ENCODE measurements around the gene MADCAM1. TPM values are rescaled to one million over a fixed set of nuclear protein-coding genes. Genes with fewer than 3 reads are reported as not detected.

The MADCAM1 gene
- total RNA-seq, 1 experiment from 2014 or later, result 0.47 TPM

DNA sequence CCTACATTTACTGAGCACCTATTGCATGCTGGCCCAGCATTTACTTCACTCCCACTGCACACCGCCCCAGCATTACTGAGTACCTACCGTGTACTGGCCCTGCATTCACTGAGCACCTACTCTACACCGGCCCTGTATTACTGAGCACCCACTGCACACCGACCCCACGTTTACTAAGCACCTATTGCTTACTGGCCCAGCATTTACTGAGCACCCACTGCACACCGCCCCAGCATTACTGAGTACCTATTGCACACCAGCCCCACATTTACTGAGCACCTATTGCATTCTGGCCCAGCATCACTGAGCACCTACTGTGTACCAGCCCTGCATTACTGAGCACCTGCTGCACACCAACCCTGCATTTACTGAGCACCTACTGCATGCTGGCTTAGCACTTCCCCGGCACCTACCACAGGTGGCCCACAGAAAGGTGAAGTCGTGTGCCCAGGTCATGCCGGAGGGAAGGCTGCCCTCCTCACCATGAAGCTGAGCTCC lies 17.9 kb downstream of the MADCAM1 start:
- H3K4me3 Mint-ChIP-seq (ENCODE audit: unreplicated experiment), result no peak overlapping the region
- no peaks in the 10 kb centered on the region for H3K27me3 Mint-ChIP-seq (ENCODE audit: insufficient read depth, unreplicated experiment)
- no peak overlapping the region for H3K27ac Mint-ChIP-seq (ENCODE audit: low read depth, unreplicated experiment)
- no peaks in the 10 kb centered on the region for H3K9me3 Mint-ChIP-seq (ENCODE audit: unreplicated experiment)
- POLR2A ChIA-PET, result no interaction called here
- TF ChIP-seq, protein P1, sequence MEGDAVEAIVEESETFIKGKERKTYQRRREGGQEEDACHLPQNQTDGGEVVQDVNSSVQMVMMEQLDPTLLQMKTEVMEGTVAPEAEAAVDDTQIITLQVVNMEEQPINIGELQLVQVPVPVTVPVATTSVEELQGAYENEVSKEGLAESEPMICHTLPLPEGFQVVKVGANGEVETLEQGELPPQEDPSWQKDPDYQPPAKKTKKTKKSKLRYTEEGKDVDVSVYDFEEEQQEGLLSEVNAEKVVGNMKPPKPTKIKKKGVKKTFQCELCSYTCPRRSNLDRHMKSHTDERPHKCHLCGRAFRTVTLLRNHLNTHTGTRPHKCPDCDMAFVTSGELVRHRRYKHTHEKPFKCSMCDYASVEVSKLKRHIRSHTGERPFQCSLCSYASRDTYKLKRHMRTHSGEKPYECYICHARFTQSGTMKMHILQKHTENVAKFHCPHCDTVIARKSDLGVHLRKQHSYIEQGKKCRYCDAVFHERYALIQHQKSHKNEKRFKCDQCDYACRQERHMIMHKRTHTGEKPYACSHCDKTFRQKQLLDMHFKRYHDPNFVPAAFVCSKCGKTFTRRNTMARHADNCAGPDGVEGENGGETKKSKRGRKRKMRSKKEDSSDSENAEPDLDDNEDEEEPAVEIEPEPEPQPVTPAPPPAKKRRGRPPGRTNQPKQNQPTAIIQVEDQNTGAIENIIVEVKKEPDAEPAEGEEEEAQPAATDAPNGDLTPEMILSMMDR (IDR thresholded peaks at IDR 0.05; ENCODE audit: unreplicated experiment), result no peak
- intact Hi-C loops (cut with micrococcal nuclease), result no loop called here
- CTCF ChIA-PET, result interaction anchor here (0.5 kb wide), 1 partner anchor 222 kb away, joined by 3 read pairs; no protein-coding TSS in a partner anchor
- H3K36me3 Mint-ChIP-seq (ENCODE audit: insufficient read depth, unreplicated experiment), result peaks cover 4% of the 10 kb centered on the region
- no peak for DNase-seq (ENCODE audit: unreplicated experiment)
- peaks cover 11% of the 10 kb centered on the region for H3K4me1 Mint-ChIP-seq (ENCODE audit: insufficient read depth, unreplicated experiment)
- no TSS peak for BruUV-seq (replicated peaks)

DNA sequence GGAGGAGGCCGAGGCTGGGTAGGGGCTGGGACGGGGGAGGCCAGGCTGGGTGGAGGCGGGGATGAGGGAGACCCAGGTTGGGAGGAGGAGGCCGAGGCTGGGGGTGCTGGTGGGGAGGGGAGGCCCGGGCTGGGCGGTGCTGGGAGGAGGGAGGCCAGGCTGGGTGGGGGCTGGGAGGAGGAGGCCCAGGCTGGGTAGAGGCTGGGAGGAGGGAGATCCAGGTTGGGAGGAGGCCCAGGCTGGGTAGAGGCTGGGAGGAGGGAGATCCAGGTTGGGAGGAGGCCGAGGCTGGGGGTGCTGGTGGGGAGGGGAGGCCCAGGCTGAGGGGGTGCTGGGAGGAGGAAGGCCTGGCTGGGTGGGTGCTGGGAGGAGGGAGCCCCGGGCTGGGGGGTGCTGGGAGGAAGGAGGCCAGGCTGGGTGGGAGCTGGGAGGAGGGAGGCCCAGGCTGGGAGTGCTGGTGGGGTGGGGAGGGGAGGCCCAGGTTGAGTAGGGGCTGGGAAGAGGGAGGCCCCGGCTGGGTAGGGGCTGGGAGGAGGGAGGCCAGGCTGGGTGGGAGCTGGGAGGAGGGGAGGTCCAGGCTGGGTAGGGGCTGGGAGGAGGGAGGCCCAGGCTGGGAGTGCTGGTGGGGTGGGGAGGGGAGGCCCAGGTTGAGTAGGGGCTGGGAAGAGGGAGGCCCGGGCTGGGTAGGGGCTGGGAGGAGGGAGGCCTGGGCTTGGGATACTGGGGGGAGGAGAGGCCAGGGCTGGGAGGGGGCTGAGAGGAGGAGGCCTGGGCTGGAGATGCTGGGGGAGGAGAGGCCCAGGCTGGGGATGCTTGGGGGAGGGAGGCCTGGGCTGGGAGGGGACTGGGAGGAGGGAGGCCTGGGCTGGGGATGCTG lies 21.7 kb downstream of the MADCAM1 start:
- H3K4me1 Mint-ChIP-seq (ENCODE audit: insufficient read depth, unreplicated experiment), result no peaks in the 10 kb centered on the region
- POLR2A ChIA-PET, result no interaction called here

DNA sequence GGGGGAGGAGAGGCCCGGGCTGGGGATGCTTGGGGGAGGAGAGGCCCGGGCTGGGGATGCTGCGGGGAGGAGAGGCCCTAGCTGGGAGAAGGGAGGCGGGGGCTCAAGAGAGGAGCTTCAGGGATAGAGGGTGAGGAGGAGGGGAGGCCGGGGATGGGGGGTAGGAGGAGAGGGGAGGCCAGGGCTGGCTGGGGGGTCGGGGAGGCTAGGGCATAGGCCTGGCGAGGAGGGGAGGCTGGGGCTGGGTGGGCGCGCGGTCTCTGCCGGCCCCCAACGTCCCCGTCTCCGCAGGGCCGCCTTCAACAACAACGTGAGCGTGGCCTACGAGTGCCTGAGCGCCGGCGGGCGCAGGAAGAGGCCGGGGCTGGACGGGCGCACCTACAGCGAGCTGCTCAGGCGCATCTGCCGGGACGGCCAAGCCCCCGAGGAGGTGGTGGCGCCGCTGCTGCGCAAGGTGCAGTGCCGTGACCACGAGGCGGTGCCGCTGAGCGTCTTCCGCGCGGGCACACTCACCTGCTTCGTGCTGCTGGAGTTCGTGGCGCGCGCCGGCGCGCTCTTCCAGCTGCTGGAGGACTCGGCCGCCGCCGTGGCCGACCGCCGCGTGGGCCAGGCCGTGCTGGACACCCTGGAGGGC lies 22.4 kb downstream of the MADCAM1 start:
- H3K27me3 Mint-ChIP-seq (ENCODE audit: insufficient read depth, unreplicated experiment), result no peaks in the 10 kb centered on the region
- intact Hi-C loops (cut with micrococcal nuclease), result no loop called here
- H3K9me3 Mint-ChIP-seq (ENCODE audit: unreplicated experiment), result no peaks in the 10 kb centered on the region
- H3K27ac Mint-ChIP-seq (ENCODE audit: low read depth, unreplicated experiment), result no peak overlapping the region
- DNase-seq (ENCODE audit: unreplicated experiment), result no peak
- ChIA-PET POLR2A (no interaction called here), CTCF (no interaction called here)
- no peak overlapping the region for H3K4me3 Mint-ChIP-seq (ENCODE audit: unreplicated experiment)
- peaks cover 7% of the 10 kb centered on the region for H3K36me3 Mint-ChIP-seq (ENCODE audit: insufficient read depth, unreplicated experiment)
- no peaks in the 10 kb centered on the region for H3K4me1 Mint-ChIP-seq (ENCODE audit: insufficient read depth, unreplicated experiment)
- TF ChIP-seq, protein P1 (IDR thresholded peaks at IDR 0.05; ENCODE audit: unreplicated experiment), result no peak
- BruUV-seq (replicated peaks), result no TSS peak

More for the DNA sequence above, 21.7 kb downstream of the MADCAM1 start:
- Mint-ChIP-seq H3K36me3 (ENCODE audit: insufficient read depth, unreplicated experiment) (peaks cover 7% of the 10 kb centered on the region), H3K9me3 (ENCODE audit: unreplicated experiment) (no peaks in the 10 kb centered on the region), H3K4me3 (ENCODE audit: unreplicated experiment) (no peak overlapping the region), H3K27ac (ENCODE audit: low read depth, unreplicated experiment) (no peak overlapping the region), H3K27me3 (ENCODE audit: insufficient read depth, unreplicated experiment) (no peaks in the 10 kb centered on the region)
- intact Hi-C loops (cut with micrococcal nuclease), result no loop called here
- TF ChIP-seq, protein P1 (IDR thresholded peaks at IDR 0.05; ENCODE audit: unreplicated experiment), result no peak
- CTCF ChIA-PET, result no interaction called here
- no peak for DNase-seq (ENCODE audit: unreplicated experiment)
- BruUV-seq (replicated peaks), result no TSS peak

DNA sequence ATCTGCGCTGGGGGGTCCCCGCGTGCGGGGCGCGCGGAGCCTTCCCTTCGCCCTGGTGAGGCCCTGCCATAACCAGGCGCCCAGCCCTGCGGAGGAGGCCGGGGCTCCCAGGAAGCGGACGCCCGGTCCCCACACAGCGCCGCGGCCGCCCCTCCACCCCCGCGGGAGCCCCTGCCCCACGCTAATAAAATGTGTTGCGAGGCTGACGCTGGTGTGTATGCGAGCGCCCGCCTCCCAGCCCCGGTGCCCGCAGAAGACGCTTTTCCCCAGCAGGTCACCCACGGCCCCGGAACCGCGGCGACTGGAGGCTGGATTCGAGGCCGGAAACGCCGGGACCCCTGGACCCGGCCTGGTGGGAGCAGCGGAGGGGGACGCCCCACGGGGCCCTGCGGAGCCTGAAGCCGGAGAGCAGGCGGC lies 23.2 kb downstream of the MADCAM1 start:
- no peak for DNase-seq (ENCODE audit: unreplicated experiment)
- no peaks in the 10 kb centered on the region for H3K27me3 Mint-ChIP-seq (ENCODE audit: insufficient read depth, unreplicated experiment)
- BruUV-seq (replicated peaks), result no TSS peak
- peaks cover 7% of the 10 kb centered on the region for H3K36me3 Mint-ChIP-seq (ENCODE audit: insufficient read depth, unreplicated experiment)
- CTCF ChIA-PET, result interaction anchor here (0.6 kb wide), 1 partner anchor 10 kb away, joined by 3 read pairs; no protein-coding TSS in a partner anchor
- TF ChIP-seq, protein P1 (IDR thresholded peaks at IDR 0.05; ENCODE audit: unreplicated experiment), result no peak
- intact Hi-C loops (cut with micrococcal nuclease), result no loop called here
- H3K4me1 Mint-ChIP-seq (ENCODE audit: insufficient read depth, unreplicated experiment), result no peaks in the 10 kb centered on the region
- no peaks in the 10 kb centered on the region for H3K9me3 Mint-ChIP-seq (ENCODE audit: unreplicated experiment)
- no peak overlapping the region for H3K27ac Mint-ChIP-seq (ENCODE audit: low read depth, unreplicated experiment)
- POLR2A ChIA-PET, result interaction anchor here (3.8 kb wide), 1 partner anchor 12 kb away, joined by 13 read pairs; the partner anchor contains the start of gene CDC34
- no peak overlapping the region for H3K4me3 Mint-ChIP-seq (ENCODE audit: unreplicated experiment)
